GM10248 (cell line): ENCODE measurements around the gene STARD5.
"Not testable (repeated sequence)": the region's sequence is repeated elsewhere in the genome, so short reads cannot be mapped to it uniquely, and the experiment has no call there.

Source experiments
- CTCF ChIA-PET: fragments of 300-600 bp; sonication (Branson Sonifier 250); formaldehyde crosslinking; extraction: SDS; loops from one replicate; lab custom pipeline; 2021; ENCODE audit warnings: antibody characterized with exemption; lab: Yijun Ruan, JAX
- POLR2A ChIA-PET: fragments of 350-650 bp; sonication (Branson Sonifier 250); formaldehyde crosslinking; extraction: SDS; loops from one replicate; lab custom pipeline; 2020; ENCODE audit warnings: antibody characterized with exemption; lab: Yijun Ruan, JAX
- DNase-seq: peaks from one replicate; pipeline ENCODE4 v3.0.0; 2012; ENCODE audit errors: extremely low spot score
- TF ChIP-seq, protein P1 (sequence below): IDR thresholded peaks from 2 replicates; pipeline ENCODE4 v1.5.1; 2012; ENCODE audit warnings: mild to moderate bottlenecking, low read depth; ENCODE audit errors: extremely low read depth, missing control alignments, control extremely low read depth

STARD5 gene

DNA sequence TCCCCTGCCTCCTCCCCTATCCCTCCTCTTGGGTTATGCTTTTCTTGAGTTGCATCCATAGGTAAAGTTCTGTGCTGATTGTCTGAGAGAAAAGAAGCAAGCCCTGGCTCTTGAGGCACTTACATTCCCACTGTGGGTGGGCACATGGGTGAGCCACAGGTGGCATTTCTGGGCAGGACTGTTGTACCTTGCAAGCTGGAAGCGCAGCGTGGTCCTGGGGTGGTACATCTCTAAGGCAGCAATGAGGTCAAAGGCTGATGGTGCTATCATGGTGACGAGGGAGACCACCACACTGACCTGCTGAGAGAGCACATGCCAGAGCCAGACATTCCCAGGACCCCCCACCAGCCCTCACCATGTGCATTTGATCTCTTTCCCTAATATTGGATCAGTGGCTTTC lies 25.3 kb upstream of the STARD5 start:
- DNase-seq, result no peak
- TF ChIP-seq, protein P1, sequence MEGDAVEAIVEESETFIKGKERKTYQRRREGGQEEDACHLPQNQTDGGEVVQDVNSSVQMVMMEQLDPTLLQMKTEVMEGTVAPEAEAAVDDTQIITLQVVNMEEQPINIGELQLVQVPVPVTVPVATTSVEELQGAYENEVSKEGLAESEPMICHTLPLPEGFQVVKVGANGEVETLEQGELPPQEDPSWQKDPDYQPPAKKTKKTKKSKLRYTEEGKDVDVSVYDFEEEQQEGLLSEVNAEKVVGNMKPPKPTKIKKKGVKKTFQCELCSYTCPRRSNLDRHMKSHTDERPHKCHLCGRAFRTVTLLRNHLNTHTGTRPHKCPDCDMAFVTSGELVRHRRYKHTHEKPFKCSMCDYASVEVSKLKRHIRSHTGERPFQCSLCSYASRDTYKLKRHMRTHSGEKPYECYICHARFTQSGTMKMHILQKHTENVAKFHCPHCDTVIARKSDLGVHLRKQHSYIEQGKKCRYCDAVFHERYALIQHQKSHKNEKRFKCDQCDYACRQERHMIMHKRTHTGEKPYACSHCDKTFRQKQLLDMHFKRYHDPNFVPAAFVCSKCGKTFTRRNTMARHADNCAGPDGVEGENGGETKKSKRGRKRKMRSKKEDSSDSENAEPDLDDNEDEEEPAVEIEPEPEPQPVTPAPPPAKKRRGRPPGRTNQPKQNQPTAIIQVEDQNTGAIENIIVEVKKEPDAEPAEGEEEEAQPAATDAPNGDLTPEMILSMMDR, result no peak
- ChIA-PET CTCF (no interaction called here), POLR2A (no interaction called here)

DNA sequence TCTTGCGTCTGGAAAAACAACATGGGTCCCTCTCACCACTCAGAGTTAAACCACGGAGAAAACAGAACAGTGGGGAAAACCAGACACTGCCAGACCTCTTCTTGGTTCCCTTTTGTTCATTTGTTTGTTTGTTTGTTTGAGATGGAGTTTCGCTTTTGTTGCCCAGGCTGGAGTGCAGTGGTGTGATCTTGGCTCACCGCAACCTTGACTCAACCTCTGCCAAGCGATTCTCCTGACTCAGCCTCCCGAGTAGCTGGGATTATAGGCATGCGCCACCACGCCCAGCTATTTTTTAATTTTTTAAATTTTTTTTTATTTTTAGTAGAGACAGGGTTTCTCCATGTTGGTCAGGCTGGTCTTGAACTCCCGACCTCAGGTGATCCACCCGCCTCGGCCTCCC lies 24.8 kb upstream of the STARD5 start:
- CTCF ChIA-PET, result interaction anchor here (1.3 kb wide), 1 partner anchor 11 kb away, joined by 3 read pairs; no protein-coding TSS in a partner anchor
- POLR2A ChIA-PET, DNase-seq: not testable (repeated sequence)

DNA sequence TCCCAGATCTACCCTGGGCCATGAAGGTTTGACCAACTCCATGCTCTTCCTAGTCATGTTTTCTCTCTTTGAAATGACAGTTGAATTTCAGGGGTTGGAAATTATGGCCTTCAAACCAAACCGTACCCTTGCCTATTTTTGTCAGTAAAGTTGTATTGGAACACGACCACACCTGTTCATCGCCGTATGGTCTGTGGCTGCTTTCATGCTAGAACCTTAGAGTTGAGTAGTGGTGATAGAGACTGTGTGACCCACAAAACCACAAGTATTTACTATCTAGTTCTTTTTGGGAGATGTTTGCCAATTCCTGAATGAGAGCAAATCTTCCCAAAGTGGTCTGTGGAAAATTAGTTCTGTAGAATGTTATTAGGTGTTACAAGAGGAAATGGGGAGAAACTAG lies 24.0 kb upstream of the STARD5 start:
- TF ChIP-seq, protein P1, result no peak
- CTCF ChIA-PET, result interaction anchor here (1.3 to 1.6 kb wide), 2 partner anchors 10 to 11 kb away, joined by 3 to 7 read pairs; no protein-coding TSS in a partner anchor
- POLR2A ChIA-PET, result no interaction called here
- DNase-seq, result no peak

DNA sequence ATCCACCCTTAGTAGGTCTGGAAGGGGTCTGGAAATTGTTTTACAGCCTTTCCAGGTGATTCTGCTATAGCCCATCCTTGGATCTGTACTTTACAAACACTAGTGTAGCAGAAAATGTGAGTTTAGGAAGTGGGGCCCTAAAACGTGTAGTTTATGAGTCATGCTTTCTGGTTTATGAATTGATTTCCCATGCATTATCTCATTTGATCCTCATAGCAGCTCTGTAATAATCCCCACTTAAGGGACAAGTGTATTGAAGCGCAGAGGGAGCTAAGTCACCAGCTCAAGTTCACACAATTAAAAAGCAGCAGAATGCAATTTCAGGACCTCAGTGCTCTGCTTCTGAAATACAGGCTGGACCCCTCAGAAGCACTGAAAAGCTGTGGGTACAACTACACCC lies 22.7 kb upstream of the STARD5 start:
- ChIA-PET CTCF (interaction anchor here (1.6 kb wide), 1 partner anchor 10 kb away, joined by 7 read pairs; no protein-coding TSS in a partner anchor), POLR2A (no interaction called here)
- no peak for DNase-seq
- TF ChIP-seq, protein P1, result no peak

DNA sequence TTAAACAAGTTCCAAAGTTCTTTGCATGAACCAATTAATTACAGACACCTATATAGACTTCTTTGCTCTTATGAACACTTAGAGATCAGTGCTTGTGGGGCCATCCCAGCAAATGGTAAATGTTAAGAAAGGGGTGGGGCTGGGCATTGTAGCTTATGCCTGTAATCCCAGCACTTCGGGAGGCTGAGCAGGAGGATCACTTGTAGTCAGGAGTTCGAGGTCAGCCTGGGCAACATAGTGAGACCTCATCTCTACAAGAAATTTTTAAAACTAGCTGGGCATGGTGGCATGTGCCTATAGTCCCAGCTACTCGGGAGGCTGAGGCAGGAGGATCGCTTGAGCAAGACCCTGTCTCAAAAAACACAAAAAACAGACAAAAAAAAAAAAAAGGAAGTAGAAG lies 19.4 kb upstream of the STARD5 start:
- ChIA-PET CTCF (interaction anchor here (1.2 to 5.3 kb wide), 3 partner anchors 16 to 77 kb away, joined by 3 to 29 read pairs (median 3); no protein-coding TSS in a partner anchor), POLR2A (no interaction called here)
- TF ChIP-seq, protein P1, result no peak
- no peak for DNase-seq

DNA sequence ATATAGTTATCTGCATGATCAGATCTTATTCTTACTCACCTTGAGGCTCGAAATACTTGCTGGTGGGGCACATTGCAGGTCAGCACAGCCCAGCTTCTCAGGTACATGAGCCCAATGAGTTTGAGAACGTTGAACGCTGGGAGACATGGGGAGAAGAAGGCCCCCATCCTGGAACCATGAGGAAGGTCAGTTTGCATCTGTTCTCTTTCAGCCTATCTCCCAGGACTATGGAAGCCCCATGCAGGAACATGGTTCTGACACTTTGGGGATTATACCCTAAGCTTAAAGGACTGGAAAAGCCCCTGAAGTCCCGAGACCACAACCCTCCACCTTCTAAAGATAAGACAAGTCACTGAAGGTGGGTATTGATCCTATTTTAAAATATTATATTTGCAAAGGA lies 17.4 kb upstream of the STARD5 start:
- CTCF ChIA-PET, result interaction anchor here (2.7 to 5.3 kb wide), 2 partner anchors 67 to 75 kb away, joined by 9 to 29 read pairs; no protein-coding TSS in a partner anchor

DNA sequence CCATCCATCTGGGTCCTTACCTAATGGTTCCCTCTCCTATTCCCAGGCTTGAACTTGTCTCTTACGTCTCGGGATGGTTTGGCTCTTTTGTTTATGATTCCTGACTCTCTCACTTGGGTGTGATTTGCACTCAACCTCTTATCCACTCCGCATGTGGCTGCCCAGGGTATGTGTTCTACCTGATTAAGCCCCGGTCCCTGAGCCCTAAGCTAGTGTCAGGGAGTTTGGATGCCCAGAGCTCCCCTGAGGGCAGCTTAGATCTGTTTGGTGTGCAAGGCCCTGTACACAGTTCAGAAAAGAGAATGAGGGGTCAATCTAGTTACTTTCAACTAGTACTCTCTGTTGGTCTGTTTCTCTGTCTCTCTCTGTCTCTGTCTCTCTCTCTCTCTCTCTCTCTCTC lies 15.9 kb upstream of the STARD5 start:
- no peak for DNase-seq
- TF ChIP-seq, protein P1, result no peak
- CTCF ChIA-PET, result interaction anchor here (1.2 to 4.2 kb wide), 5 partner anchors 13 to 74 kb away, joined by 3 to 33 read pairs (median 4); no protein-coding TSS in a partner anchor
- POLR2A ChIA-PET, result no interaction called here

More for the DNA sequence above, 17.4 kb upstream of the STARD5 start:
- POLR2A ChIA-PET, result no interaction called here
- DNase-seq, result no peak
- TF ChIP-seq, protein P1, result no peak
